DND-41 (cell line): ENCODE data around the gene MCF2L2.

Experiments
- ATAC-seq: fragments of 200-7000 bp; cut with Tn5 transposase; 3 replicates; pipeline ENCODE4 v1.9.1; 2021; ENCODE audit warnings: low read depth; ENCODE audit not compliant: insufficient read depth
- DNase-seq: peaks from one replicate; pipeline ENCODE4 v3.0.0-alpha.2; 2020
- H2AFZ ChIP-seq: 2 replicates; pipeline ENCODE4 v1.6.0; 2012; ENCODE audit warnings: low read depth, low read length
- H3K27ac ChIP-seq: 2 replicates; pipeline ENCODE4 v1.5.1; 2012; ENCODE audit warnings: low read length, inconsistent platforms
- H3K27me3 ChIP-seq: fragments of 200-600 bp; sonication (generic); 2 replicates; pipeline ENCODE4 v1.6.0; 2012; ENCODE audit warnings: low read length, mild to moderate bottlenecking, inconsistent platforms; ENCODE audit not compliant: insufficient read depth, poor library complexity
- H3K36me3 ChIP-seq: 2 replicates; pipeline ENCODE4 v1.5.1; 2012; ENCODE audit warnings: low read length, inconsistent platforms; ENCODE audit not compliant: insufficient read depth
- H3K4me1 ChIP-seq: 2 replicates; pipeline ENCODE4 v1.5.1; 2012; ENCODE audit warnings: mild to moderate bottlenecking, low read length; ENCODE audit not compliant: insufficient read depth
- H3K4me2 ChIP-seq: 2 replicates; pipeline ENCODE4 v1.6.0; 2012; ENCODE audit warnings: mild to moderate bottlenecking, moderate library complexity, low read length, inconsistent platforms; ENCODE audit not compliant: insufficient read depth
- H3K4me3 ChIP-seq, 2 experiments: fragments of 200-600 bp in 1 of 2; shearing (Covaris generic) in 1 of 2; 2 replicates each; pipeline ENCODE4 v1.5.1; 2012 to 2016; ENCODE audit warnings: inconsistent platforms in 2 of 2, low read length in 2 of 2, mild to moderate bottlenecking in 2 of 2, low read depth in 1 of 2, moderate library complexity in 1 of 2
- H3K79me2 ChIP-seq: 2 replicates; pipeline ENCODE4 v1.6.0; 2012; ENCODE audit warnings: low read length, inconsistent platforms; ENCODE audit not compliant: insufficient read depth
- H3K9ac ChIP-seq: 2 replicates; pipeline ENCODE4 v1.6.0; 2012; ENCODE audit warnings: low read depth, mild to moderate bottlenecking, inconsistent platforms, low read length, moderate library complexity
- H3K9me3 ChIP-seq: 2 replicates; pipeline ENCODE4 v1.5.1; 2012; ENCODE audit warnings: low read length, moderate library complexity, mild to moderate bottlenecking, inconsistent platforms; ENCODE audit not compliant: insufficient read depth, severe bottlenecking
- H4K20me1 ChIP-seq: 2 replicates; pipeline ENCODE4 v1.6.0; 2012; ENCODE audit warnings: low read length; ENCODE audit not compliant: insufficient read depth
- CTCF ChIP-seq: IDR thresholded peaks from 2 replicates; pipeline ENCODE4 v1.5.1; 2012; ENCODE audit warnings: borderline replicate concordance, low read length, moderate library complexity, mild to moderate bottlenecking; ENCODE audit not compliant: poor library complexity, severe bottlenecking; ENCODE audit errors: extremely low read depth
- EZH2 ChIP-seq: IDR thresholded peaks from 3 replicates; pipeline ENCODE4 v1.6.1; 2012; ENCODE audit warnings: borderline replicate concordance, low read depth, mild to moderate bottlenecking, moderate library complexity, low read length, inconsistent platforms; ENCODE audit not compliant: severe bottlenecking

The MCF2L2 gene

DNA sequence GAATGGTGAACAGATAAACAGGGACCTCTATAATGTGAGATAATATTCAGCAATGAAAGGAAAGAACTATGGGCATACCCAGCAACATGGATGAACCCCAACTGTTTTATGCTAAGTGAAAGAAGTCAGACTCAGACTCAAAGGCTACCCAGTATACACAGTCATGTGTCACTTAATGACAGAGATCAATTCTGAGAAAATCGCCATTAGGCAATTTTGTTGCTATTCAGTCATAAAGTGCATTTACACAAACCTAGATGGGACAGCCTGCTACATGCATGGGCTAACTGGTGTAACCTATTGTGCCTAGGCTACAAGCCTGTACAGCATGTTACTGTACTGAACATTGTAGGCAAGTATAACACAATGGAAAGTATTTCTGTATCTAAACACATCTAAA is 98.9 kb downstream of the MCF2L2 start:
- H3K4me1 ChIP-seq = no peaks in the 10 kb centered on the region
- no peak overlapping the region for H3K27ac ChIP-seq
- ATAC-seq (no peak), DNase-seq (no peak)
- H3K9ac ChIP-seq = no peak overlapping the region
- H3K79me2 ChIP-seq = no peaks in the 10 kb centered on the region
- no peak overlapping the region for H3K4me2 ChIP-seq
- no peaks in the 10 kb centered on the region for H3K36me3 ChIP-seq
- TF ChIP-seq CTCF (no peak), EZH2 (no peak)
- no peaks in the 10 kb centered on the region for H3K27me3 ChIP-seq
- H3K4me3 ChIP-seq = no peak overlapping the region
- H3K9me3 ChIP-seq = no peaks in the 10 kb centered on the region
- H2AFZ ChIP-seq = no peak overlapping the region
- no peaks in the 10 kb centered on the region for H4K20me1 ChIP-seq

DNA sequence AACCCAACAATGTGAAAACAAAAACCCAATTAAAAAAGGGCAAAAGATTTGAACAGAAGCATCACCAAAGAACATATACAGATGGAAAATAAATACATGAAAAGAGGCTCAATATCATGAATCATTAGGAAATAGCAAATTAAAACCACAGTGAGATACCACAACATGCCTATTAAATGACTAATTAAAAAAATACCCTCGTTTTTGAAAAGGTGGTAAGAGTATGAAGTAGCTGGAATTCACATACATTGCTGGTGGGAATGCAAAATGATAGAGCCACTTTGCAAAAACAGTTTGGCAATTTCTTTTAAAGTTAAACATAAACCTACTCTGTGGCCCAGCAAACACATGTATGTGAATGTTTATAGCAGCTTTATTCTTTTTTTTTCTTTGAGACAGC is 99.6 kb downstream of the MCF2L2 start:
- Histone ChIP-seq H4K20me1 (no peaks in the 10 kb centered on the region), H3K9me3 (no peaks in the 10 kb centered on the region), H2AFZ (no peak overlapping the region), H3K4me3 (no peak overlapping the region), H3K4me1 (no peaks in the 10 kb centered on the region), H3K9ac (no peak overlapping the region), H3K27ac (no peak overlapping the region), H3K27me3 (no peaks in the 10 kb centered on the region), H3K79me2 (no peaks in the 10 kb centered on the region), H3K36me3 (no peaks in the 10 kb centered on the region), H3K4me2 (no peak overlapping the region)
- ATAC-seq = no peak
- no peak for DNase-seq
- no peak for TF ChIP-seq CTCF
- TF ChIP-seq EZH2 = no peak

DNA sequence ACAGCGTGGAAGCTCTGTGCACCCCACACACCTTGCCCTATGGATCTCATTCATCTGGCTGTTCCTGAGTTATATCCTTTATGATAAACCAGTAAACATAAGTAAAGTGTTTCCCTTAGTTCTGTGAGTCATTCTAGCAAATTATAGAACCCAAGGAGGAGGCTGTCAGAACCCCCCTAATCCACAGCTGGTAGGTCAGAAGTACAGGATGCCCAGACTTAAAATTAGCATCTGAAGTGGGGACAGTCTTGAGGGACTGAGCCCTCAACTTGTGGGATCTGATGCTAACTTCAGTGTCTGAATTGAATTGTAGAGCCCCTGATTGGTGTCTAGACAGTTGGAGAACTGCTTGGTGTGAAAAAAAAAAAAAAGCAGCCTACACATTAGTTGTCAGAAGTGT is 100.3 kb downstream of the MCF2L2 start:
- H4K20me1 ChIP-seq = no peaks in the 10 kb centered on the region
- H3K36me3 ChIP-seq = no peaks in the 10 kb centered on the region
- H3K27ac ChIP-seq = no peak overlapping the region
- no peak for TF ChIP-seq CTCF
- TF ChIP-seq EZH2 = no peak
- no peak for DNase-seq
- H3K9me3 ChIP-seq = no peaks in the 10 kb centered on the region
- no peaks in the 10 kb centered on the region for H3K79me2 ChIP-seq
- H3K4me1 ChIP-seq = no peaks in the 10 kb centered on the region
- H3K4me2 ChIP-seq = no peak overlapping the region
- no peak for ATAC-seq
- no peak overlapping the region for H3K4me3 ChIP-seq
- no peak overlapping the region for H2AFZ ChIP-seq
- H3K9ac ChIP-seq = no peak overlapping the region
- H3K27me3 ChIP-seq = no peaks in the 10 kb centered on the region

DNA sequence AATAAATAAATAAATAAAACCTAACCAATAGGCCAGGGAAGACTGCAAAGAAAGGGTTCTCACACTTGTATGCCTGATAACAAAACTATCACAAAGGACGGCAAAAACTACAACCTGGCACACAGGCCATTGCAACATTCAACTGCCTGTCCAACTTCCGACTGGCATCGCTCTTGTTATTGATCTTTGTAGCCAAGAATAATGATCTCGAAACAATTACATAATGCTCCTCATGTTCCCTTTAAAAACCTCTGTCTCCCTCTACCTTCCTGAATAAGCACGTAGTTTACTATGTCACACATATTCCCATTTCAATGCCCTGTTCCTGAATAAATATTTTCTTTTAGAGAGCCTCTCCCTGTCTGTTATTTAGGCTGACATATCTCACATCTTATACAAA is 101.1 kb downstream of the MCF2L2 start:
- Histone ChIP-seq H3K36me3 (no peaks in the 10 kb centered on the region), H3K27ac (no peak overlapping the region), H4K20me1 (no peaks in the 10 kb centered on the region), H3K4me3 (no peak overlapping the region), H3K9ac (no peak overlapping the region), H3K79me2 (no peaks in the 10 kb centered on the region), H3K4me2 (no peak overlapping the region), H2AFZ (no peak overlapping the region), H3K4me1 (no peaks in the 10 kb centered on the region), H3K9me3 (no peaks in the 10 kb centered on the region), H3K27me3 (no peaks in the 10 kb centered on the region)
- TF ChIP-seq EZH2 (no peak), CTCF (no peak)
- no peak for DNase-seq
- no peak for ATAC-seq
